ENCODE data around the gene DHX15.
"Not testable (repeated sequence)": the region's sequence is repeated elsewhere in the genome, so short reads cannot be mapped to it uniquely, and the experiment has no call there.

Gene DHX15

DNA sequence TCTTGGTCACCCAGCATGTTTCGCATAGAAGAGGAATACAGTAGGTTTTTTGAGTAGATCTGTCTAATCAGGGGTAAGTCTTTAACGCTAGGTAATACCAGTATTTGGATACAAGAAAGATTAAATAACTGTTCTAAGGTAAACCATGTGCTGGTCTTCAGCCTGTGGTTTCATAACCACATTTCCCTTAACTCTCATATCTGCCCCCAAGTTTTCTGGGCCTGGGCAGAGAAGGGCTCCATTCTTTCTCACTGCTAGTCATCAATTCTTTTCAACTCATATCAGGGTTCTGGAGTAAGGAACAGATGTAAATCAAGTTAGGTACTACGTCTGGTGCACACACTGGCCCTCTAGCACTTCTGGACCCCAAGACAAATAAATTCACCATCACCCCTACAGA, 49.0 kb downstream of the DHX15 start:
- no peak for DNase-seq

DNA sequence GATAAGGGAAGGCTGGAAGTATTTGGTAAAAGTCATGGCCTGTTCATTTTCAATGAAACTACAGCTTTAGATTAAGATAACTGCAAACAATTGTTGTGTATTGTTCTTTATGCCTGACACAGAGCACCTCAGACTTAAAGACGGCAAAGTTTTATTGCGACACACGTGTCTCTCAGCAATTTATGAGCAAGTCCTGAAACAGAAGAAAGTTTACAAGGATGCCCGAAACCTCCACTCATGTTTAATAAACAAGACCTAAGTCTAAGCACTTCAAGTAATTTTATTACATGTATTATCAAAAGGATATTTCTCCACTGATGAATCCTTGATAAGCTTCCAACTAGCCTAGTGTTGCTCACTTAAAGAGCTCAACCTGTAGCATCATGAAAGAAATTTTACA, 51.0 kb downstream of the DHX15 start:
- DNase-seq: no peak

DNA sequence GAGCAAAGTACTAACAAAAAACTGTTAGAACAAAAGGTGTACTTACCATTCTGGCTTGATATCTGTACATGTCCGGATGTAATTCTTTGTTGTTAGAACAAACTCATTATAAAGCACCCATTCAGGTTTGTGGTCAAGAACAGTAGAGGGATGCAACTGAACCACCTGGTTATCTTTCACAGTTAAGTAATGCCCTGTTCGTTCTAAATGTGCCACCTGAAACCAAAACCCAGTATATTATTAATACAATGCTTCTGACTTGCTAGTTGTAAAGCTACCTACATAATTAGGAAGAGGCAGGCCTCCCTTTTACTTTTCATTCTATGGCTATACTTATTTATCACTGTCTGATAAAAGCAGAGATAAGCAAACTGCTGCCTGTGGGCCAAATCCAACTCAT, 54.8 kb downstream of the DHX15 start:
- no peak for DNase-seq

DNA sequence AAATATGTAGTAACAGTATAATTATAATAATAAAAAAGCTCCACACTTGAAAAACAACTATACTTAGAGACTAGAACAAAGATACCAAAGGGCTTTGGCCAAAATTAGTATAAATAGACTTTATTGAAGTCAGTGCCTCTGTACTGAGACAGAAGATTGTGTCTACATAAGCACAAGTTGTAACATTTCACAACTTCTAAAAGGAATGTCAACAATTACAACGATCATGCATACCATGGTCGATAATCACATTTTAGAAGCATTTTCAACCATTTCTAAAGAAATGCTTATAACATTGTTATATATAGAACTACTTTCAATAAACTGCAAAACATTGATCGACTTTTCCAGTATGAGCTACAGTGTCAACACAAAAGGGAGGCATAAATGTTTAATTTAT, 57.0 kb downstream of the DHX15 start:
- DNase-seq: no peak

DNA sequence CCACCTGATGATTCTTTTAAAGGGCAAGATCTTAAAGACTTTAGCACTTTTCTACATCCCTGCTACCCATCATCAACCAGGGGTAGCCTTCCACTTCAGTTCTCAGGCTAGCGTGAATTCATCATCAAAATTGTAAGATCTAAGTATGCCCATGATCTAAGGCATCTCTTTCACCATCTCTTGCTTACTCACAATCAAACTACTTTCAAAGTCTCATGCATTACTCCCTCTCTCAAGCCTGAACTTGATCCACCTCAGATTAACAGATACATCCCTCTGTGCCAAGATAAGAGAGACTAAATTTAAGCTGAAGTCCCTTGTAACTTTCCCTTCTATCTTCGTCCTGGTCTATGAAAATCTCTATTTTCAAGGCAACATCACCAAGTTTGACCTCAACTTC, 62.8 kb downstream of the DHX15 start:
- no peak for DNase-seq

DNA sequence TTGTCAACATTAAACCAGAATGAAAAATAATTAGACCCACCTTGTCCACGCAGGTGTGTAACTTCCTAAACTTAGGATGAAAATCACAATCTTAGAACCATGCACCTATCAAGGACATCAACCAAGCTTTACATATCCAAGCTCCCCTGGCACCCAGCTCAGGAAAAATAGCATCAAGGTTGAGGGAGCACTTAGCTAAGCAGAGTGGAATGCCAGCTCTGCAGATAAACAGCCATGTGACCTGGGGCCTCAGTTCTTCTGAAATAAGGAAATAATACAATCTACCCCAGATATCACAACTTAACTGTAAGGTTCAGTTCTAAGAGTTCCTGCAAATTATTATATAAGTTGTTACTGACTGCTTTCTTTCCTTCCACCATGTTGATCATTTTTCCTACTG, 64.7 kb downstream of the DHX15 start:
- DNase-seq: no peak

DNA sequence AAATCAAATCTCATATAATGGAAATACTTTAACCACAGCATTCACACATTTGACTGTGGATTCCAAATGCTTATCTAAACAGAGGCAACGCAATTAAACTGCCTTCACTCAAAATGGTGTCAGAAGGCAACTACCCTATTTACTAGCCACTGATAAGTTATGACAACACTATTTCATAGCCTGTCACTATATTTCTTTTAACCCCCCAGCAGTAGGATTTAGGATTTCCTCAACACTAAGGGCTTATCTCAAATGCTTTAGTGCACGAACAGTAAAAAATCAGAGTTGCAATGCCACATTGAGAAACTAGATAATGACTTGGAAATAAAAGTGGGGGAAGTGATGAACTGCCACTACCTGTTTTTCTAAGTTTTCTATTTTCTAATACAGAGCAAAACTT, 66.7 kb downstream of the DHX15 start:
- DNase-seq: no peak

DNA sequence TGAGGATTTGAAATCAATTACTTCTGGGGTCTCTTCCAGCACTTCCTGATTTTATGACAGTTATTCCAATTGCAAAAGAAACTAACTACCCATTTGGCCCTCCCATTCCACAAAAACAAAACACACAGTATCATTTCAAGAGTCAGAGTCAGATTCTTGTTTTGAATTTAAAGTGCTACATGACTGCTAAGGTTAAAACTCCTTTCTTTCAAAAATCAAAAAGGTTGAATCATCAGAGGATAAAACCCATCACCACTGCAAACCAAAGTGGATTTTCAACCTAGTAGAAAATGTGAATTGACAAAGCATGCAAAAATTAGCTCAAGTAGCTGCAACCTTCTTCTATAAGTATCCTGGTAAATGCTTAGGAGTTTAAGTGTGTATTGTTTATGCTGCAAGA, 67.4 kb downstream of the DHX15 start:
- no peak for DNase-seq

DNA sequence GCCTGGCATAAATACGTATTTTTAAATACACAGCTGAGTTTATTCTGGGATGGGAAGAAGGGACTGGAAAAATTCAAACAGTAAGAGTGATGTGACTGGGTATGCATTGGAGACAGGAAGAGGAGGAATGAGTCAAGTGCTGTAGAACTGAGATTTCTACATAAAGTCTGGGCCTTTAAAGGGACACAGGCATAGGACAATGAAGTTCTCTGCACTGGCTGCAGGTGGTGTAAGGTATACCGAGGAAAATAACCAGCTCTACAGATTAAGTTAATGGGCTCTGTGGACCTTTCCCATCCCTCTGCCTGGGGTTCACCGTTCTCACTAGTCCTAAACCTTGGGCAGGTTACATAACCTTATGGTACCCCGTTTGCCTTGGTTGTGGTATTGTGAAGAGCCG, 68.7 kb downstream of the DHX15 start:
- DNase-seq: no peak

DNA sequence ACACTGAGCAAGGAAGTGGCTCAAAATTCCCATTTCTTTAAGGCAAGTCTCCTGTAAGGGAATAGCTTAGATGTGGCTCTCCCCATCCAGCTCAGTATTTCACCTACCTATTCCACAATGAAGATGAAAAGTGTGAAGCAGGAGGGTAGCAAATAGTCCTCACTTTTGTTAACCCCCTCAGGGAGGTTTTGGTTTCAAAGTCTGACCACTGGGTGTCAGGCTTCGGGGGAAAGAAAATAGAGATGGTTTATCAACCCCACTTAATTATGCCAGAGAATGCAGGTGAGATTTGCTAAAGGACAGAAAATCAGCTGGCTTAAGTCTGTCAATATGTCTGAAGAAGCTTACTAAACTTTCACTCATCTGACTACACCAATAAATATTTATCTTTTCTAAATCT, 69.5 kb downstream of the DHX15 start:
- DNase-seq: no peak

DNA sequence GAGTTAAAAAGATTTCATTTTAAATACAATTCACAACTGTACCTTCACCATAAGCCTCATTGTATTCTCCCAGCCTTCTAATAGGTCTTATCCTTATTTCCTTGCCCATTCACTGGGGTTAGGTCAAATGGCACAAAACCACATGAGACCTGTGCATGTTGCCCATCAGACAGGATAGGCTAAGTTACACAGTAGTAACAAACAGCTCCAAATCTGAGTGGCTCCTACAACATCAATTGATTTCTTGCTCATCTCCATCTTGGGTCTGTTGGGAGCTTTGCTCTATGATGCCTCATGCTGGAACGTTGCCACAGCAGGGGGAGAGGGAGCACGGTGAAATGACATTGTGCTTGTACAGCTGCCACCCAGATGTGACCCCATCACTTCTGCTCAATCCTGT, 70.6 kb downstream of the DHX15 start:
- no peak for DNase-seq

DNA sequence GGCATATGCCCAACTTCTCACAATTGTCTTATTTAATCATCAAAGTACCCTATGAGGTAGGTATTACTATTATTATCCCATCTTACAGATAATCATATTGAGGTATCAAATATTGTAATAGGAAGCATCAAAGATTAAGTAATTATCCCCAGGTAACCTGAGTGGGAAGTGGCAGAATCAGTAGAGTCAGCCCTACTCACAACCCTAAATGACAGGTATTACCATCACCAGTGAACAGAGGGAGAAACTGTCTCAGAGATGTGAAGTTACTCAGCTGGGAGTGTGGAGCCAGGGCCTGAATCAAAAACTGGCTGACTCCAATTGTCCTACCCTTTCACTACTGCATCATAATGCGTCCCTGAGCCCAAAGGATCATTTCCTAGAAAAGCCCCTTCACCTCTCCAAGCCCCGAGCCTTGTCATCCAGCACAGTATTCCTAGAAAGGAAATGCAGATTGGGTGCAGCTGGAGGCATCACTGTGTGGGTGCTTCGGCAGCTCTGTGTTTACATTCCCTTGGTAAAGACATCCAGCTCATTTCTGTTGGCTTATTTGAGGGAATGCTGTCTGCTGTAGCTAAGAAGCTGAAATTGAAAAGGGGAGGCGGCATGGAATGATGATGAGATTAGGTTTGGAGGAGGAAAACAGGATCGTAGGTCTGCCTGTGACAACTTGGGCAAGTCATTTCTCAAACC, 72.8 kb downstream of the DHX15 start:
- DNase-seq: no peak

DNA sequence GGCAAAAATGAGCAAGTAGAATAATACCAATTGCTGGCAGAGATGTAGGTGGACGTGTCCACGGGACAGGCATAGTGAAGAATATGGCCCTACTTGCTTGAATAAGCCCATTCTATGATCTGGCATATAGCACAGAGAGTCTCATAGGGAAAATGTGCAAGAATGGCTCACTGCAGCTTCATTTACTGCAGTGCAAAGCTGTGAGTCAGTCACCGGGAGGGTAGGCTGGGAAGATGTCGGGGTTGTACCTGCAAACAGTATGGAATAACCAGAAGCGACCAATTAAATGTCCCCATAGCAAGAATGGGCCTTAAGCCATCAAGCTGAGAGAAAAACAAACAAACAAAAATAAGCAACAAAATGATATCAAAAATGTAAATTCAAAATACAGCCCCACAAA, 74.3 kb downstream of the DHX15 start:
- DNase-seq: no peak

DNA sequence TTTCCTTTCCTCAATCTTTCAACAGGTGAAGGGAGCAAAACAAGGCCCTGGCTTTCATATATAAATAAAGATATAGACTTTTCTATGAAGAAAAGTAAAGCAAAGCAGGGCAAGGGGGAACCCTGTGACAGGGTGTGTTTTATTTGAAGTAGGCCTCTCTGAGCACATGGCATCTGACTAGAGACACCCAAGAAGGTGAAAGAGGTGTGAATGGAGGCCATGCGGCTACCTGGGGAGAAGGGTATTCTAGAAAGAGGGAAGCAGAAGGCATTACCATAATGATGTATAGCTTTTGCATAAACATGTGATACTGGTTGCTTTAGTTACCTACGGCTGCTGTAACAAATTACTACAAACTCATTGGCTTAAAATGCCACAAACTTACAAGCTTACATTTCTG, 75.8 kb downstream of the DHX15 start:
- DNase-seq: no peak

DNA sequence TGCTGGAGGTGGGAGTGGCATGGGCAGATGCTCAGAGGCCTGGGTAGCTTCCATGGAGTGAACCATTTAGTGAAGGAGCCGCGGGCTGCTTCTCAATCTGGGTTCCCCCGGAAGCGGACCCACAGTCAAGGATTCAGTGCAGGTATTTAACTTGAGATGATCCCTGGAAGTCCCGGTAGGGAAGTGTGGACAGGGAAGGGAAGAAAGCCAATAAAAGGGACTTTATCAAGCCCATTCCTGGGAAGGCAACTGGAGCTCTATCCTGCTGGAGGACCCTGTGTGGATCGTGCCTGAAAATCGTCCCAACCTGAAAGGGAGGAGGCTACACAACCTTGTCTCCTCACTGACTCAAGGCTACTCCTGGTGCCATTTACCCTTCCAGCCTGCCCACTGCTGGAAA, 76.9 kb downstream of the DHX15 start:
- DNase-seq: no peak

DNA sequence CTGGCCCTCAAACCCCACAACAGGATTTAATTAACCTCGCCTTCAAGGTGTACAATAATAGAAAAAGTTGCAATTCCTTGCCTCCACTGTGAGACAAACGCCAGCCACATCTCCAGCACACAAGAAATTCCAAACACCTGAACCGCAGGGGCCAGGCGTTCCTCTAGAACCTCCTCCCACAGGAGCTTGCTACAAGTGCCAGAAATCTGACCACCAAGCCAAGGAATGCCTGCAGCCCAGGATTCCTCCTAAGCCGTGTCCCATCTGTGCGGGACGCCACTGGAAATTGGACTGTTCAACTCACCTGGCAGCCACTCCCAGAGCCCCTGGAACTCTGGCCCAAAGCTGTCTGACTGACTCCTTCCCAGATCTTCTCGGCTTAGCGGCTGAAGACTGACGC, 81.3 kb downstream of the DHX15 start:
- DNase-seq: not testable (repeated sequence)

DNA sequence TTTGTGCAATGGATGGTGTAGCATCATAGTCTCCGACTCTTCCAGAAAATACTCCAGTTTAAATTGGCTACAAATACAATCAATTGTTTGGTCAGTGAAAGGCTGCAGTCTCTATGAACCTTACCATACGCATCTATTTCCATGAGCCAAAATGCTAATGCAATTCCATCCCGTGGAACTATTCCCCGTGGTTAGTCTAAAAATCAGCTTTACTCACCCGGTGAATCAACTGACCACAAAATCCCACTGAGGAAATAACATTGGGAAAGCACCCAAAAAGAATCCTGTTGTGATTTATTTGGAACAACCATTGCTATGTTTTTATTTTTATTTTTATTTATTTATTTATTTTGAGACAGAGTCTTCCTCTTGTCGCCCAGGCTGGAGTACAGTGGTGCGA, 87.1 kb downstream of the DHX15 start:
- DNase-seq: no peak

DNA sequence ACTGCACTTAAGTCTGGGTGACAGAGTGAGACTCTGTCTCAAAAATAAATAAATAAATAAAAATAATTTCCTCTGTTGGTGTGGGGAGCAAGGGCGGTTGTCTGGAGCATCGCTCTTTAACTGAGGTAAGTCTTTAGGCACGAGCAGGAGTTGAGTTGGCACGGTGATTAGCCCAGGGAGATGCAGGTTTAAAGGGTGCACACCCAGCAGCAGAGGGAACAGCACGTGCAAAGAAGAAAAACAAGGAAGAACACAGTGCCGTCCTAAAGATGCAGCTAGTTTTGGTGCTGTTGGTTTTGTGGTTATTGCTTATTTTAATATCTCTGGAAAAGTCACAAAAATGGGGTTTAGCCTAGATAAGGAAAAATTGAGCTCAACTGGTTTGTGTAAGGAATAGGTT, 87.8 kb downstream of the DHX15 start:
- DNase-seq: no peak

DNA sequence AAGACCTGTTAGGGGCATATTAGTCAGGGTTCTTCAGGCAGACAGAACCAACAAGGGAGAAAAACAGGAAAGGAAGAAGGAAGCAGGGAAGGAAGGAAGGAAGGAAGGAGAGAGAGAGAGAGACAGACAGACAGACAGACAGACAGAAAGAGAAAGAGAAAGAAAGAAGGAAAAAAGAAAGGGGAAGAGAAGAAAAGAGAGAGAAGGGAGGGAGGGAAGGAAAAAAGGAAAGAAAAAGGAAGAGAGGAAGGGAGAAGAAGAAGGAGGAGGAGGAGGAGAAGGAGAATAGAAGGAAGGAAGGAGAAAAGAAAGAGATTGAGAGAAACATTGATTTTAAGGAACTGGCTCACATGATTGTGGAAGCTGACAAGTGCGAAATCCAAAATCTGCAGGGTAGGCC, 89.0 kb downstream of the DHX15 start:
- DNase-seq: no peak

DNA sequence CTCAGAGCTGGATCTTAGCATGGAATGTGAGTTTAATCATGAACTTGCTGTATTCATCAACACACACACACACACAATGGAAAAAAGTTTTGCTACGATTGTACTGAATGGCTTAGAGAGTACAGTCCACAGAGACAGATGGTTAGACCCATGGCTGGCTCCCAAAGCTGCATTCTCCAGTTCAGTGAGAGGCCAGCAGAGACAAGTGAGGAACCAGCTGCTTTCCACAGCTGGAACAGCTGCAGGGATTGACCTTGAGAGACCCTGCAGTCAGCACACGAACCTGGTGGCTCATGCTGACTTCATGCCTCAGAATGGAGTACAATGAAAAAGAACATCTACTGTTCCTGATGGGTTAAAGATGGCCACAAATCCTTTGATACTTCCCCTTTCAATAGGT, 94.5 kb downstream of the DHX15 start:
- DNase-seq: no peak

DNA sequence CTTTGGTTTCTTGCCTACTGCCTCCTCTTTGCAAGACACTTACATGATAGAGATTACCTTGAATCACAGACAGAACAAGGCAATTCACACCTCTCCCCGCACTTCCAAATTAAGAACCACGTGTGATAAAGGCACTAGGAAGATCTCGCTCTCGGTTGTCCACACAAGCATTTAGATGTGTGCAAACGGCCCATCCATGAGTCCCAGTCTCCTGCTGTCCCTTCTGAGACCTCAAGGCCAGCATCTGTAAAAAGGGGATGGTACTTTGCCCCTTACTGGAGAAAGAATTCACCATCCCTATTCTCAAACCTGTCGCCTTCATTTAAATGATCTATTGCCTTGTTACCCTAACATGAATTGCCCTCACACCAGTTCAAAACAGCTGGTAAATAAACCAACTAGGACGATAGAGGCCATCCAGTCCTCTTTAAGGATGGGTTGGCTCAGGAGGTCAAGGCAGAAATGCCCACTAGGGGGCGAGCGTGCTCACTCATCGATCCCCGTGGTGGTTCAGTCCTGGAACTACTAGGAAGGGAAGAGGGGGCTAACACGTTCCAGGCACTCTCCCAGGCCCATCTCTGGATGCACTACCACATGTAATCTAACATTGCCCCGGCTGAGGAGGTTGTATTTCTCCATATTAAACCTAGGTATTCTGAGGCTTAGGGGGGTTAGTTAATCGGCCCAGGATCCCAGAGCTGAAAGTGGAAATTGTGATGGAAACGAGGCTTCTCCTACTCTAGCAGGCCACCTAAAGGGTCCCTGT, 95.8 kb downstream of the DHX15 start:
- peak; percentile 92 for DNase-seq

DNA sequence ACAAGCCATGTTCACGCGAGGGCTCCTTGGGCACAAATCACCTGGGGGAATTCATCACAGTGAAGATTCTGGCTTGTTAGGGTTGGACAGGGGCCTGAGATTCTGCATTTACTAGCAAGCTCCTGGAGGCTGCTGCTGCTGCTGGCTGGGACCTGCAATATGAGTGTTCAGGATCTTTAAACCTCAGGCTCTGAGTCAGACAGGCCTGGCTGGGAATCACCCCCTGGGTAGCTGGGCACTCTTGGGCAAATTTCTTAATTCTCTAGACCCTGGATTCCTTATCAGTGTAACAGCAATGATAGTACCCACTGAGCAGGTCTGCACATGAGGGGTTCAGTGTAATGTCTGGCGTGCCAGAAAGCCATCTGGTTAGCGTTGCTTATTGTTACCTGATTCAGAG, 101.5 kb downstream of the DHX15 start:
- DNase-seq: no peak

DNA sequence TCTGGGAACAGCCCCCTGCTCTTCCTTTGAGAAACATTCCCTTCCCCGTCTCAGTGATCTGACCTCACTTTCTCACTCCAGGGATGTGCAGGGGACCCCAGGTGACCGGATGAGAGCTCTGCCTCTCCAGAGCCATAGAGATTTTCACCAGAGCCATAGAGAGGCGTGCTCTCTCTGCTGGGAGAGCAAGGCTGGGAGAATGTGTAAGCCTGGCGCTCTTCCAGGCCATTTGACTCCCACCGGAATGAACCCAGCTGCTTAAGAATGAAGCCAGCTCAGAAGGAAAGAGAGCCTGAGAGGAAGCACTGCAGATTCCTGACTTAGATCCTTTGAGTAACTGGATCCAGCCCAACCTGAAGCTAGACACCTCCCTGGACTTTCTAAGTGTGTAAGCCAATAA, 106.4 kb downstream of the DHX15 start:
- DNase-seq: no peak
